ENCODE data around the gene ANXA2. TPM values are rescaled to one million over a fixed set of nuclear protein-coding genes. Genes with fewer than 3 reads are reported as not detected.
"Not testable (repeated sequence)": the region's sequence is repeated elsewhere in the genome, so short reads cannot be mapped to it uniquely, and the experiment has no call there.

Gene ANXA2
- total RNA-seq, 1 donor from 2014 or later, result 157 TPM

GRCh38 chr15:60413231-60413824 is 15.5 kb upstream of the ANXA2 start:
- DNase-seq (no peak), ATAC-seq (ENCODE audit: poor library complexity) (peak; percentile 64)
- intact Hi-C loops (cut with DNase I), result no loop called here

GRCh38 chr15:60412807-60413206 is 15.0 kb upstream of the ANXA2 start:
- intact Hi-C loops (cut with DNase I); ATAC-seq (ENCODE audit: poor library complexity); DNase-seq: not testable (repeated sequence)

- ATAC-seq (ENCODE audit: poor library complexity) (no peak), DNase-seq (no peak)
- intact Hi-C loops (cut with DNase I), result no loop called here
Observed at GRCh38 chr15:60411774-60412425, 14.1 kb upstream of the ANXA2 start.

- DNase-seq; intact Hi-C loops (cut with DNase I): not testable (repeated sequence)
Observed at GRCh38 chr15:60410350-60410749, 12.6 kb upstream of the ANXA2 start.

GRCh38 chr15:60408463-60408981 is 10.7 kb upstream of the ANXA2 start:
- intact Hi-C loops (cut with DNase I), result no loop called here
- DNase-seq (no peak), ATAC-seq (ENCODE audit: poor library complexity) (peak; percentile 74)

More at GRCh38 chr15:60410350-60410749, 12.6 kb upstream of the ANXA2 start:
- not testable (repeated sequence) for ATAC-seq (ENCODE audit: poor library complexity)

GRCh38 chr15:60407415-60407805 is 9.6 kb upstream of the ANXA2 start:
- peak; percentile 56 for ATAC-seq (ENCODE audit: poor library complexity)
- no peak for DNase-seq
- intact Hi-C loops (cut with DNase I), result no loop called here

GRCh38 chr15:60406513-60407414 is 9.0 kb upstream of the ANXA2 start:
- no peak for DNase-seq
- intact Hi-C loops (cut with DNase I), result no loop called here
- no peak for ATAC-seq (ENCODE audit: poor library complexity)

GRCh38 chr15:60405399-60405798 is 7.6 kb upstream of the ANXA2 start:
- intact Hi-C loops (cut with DNase I), result no loop called here
- ATAC-seq (ENCODE audit: poor library complexity), result no peak
- no peak for DNase-seq

GRCh38 chr15:60404351-60404750 is 6.6 kb upstream of the ANXA2 start:
- ATAC-seq (ENCODE audit: poor library complexity); intact Hi-C loops (cut with DNase I): not testable (repeated sequence)

GRCh38 chr15:60400944-60401343 is 3.2 kb upstream of the ANXA2 start:
- ATAC-seq (ENCODE audit: poor library complexity), result no peak
- intact Hi-C loops (cut with DNase I), result no loop called here

More at GRCh38 chr15:60404351-60404750, 6.6 kb upstream of the ANXA2 start:
- DNase-seq, result not testable (repeated sequence)

GRCh38 chr15:60399931-60400330 is 2.1 kb upstream of the ANXA2 start:
- ATAC-seq (ENCODE audit: poor library complexity), result no peak
- intact Hi-C loops (cut with DNase I), result loop anchor here (5.0 kb wide), 1 partner anchor 38 kb away; no protein-coding TSS in a partner anchor
- no peak for DNase-seq

More at GRCh38 chr15:60400944-60401343, 3.2 kb upstream of the ANXA2 start:
- no peak for DNase-seq

GRCh38 chr15:60399246-60399915 is 1.6 kb upstream of the ANXA2 start:
- ATAC-seq (ENCODE audit: poor library complexity) (no peak), DNase-seq (no peak)
- intact Hi-C loops (cut with DNase I), result loop anchor here (5.0 kb wide), 1 partner anchor 37 kb away; no protein-coding TSS in a partner anchor

- intact Hi-C loops (cut with DNase I), result loop anchor here (5.0 kb wide), 1 partner anchor 35 kb away; no protein-coding TSS in a partner anchor
- ATAC-seq (ENCODE audit: poor library complexity), result peak; percentile 63
- DNase-seq, result peak; percentile 85
Observed at GRCh38 chr15:60396958-60397771, 621 bp downstream of the ANXA2 start.

GRCh38 chr15:60396560-60396957 is 1.2 kb downstream of the ANXA2 start:
- no peak for DNase-seq
- intact Hi-C loops (cut with DNase I), result loop anchor here (5.0 kb wide), 1 partner anchor 34 kb away; no protein-coding TSS in a partner anchor
- no peak for ATAC-seq (ENCODE audit: poor library complexity)

GRCh38 chr15:60396100-60396499 is 1.7 kb downstream of the ANXA2 start:
- ATAC-seq (ENCODE audit: poor library complexity), result no peak
- intact Hi-C loops (cut with DNase I), result loop anchor here (5.0 kb wide), 1 partner anchor 34 kb away; no protein-coding TSS in a partner anchor
- no peak for DNase-seq

- intact Hi-C loops (cut with DNase I), result loop anchor here (5.0 kb wide), 1 partner anchor 33 kb away; no protein-coding TSS in a partner anchor
- no peak for ATAC-seq (ENCODE audit: poor library complexity)
- no peak for DNase-seq
Observed at GRCh38 chr15:60395276-60396011, 2.3 kb downstream of the ANXA2 start.

- ATAC-seq (ENCODE audit: poor library complexity) (no peak), DNase-seq (no peak)
- intact Hi-C loops (cut with DNase I), result loop anchor here (5.0 kb wide), 1 partner anchor 32 kb away; no protein-coding TSS in a partner anchor
Observed at GRCh38 chr15:60394689-60395097, 3.1 kb downstream of the ANXA2 start.

Data from Right ventricle myocardium superior (tissue), 1 donor.